Neural cell (in vitro differentiated cells): ENCODE results near the gene FRG2B. TPM values are rescaled to one million over a fixed set of nuclear protein-coding genes. Genes with fewer than 3 reads are reported as not detected.
"Not testable (repeated sequence)": the region's sequence is repeated elsewhere in the genome, so short reads cannot be mapped to it uniquely, and the experiment has no call there.

Experiments
- H2AFZ ChIP-seq: fragments of 200-600, 300-800 bp; sonication (generic), shearing (Covaris generic); 2 replicates; pipeline ENCODE4 v1.6.0; 2014; ENCODE audit warnings: low read depth, mild to moderate bottlenecking, antibody characterized with exemption, low read length, moderate library complexity
- H3F3A ChIP-seq: fragments of 200-600 bp; shearing (Covaris generic); 2 replicates; pipeline ENCODE4 v1.6.1; 2016; ENCODE audit warnings: mild to moderate bottlenecking, moderate library complexity, mixed read lengths, antibody characterized with exemption, low read length; ENCODE audit not compliant: insufficient read depth, poor library complexity, severe bottlenecking
- H3K27ac ChIP-seq: fragments of 200-600, 300-800 bp; sonication (generic), shearing (Covaris generic); 2 replicates; pipeline ENCODE4 v1.5.1; 2014; ENCODE audit warnings: mild to moderate bottlenecking, low read length, moderate library complexity
- H3K27me3 ChIP-seq: fragments of 300-800, 200-600 bp; sonication (generic), shearing (Covaris generic); 2 replicates; pipeline ENCODE4 v1.6.0; 2014; ENCODE audit warnings: mild to moderate bottlenecking, low read depth, low read length, moderate library complexity; ENCODE audit not compliant: insufficient read depth
- H3K36me3 ChIP-seq: fragments of 300-800, 200-600 bp; sonication (generic), shearing (Covaris generic); 2 replicates; pipeline ENCODE4 v1.5.1; 2014; ENCODE audit warnings: mild to moderate bottlenecking, antibody characterized with exemption, low read length, moderate library complexity; ENCODE audit not compliant: insufficient read depth
- H3K4me2 ChIP-seq: fragments of 300-800, 200-600 bp; sonication (generic), shearing (Covaris generic); 2 replicates; pipeline ENCODE4 v1.6.0; 2014; ENCODE audit warnings: mild to moderate bottlenecking, low read length
- H3K4me3 ChIP-seq: fragments of 300-800, 200-600 bp; sonication (generic), shearing (Covaris generic); 2 replicates; pipeline ENCODE4 v1.5.1; 2014; ENCODE audit warnings: mild to moderate bottlenecking, low read length, moderate library complexity
- H3K79me2 ChIP-seq: fragments of 200-600 bp; shearing (Covaris generic); replicated peaks from 2 replicates; pipeline ENCODE4 v1.6.0; 2014; ENCODE audit warnings: mild to moderate bottlenecking, low read length, moderate library complexity; ENCODE audit not compliant: insufficient read depth
- H3K9ac ChIP-seq: fragments of 300-800, 200-600 bp; sonication (generic), shearing (Covaris generic); 2 replicates; pipeline ENCODE4 v1.6.1; 2016; ENCODE audit warnings: mild to moderate bottlenecking, low read length, mixed read lengths
- H3K9me2 ChIP-seq: fragments of 200-600 bp; shearing (Covaris generic); 2 replicates; pipeline ENCODE4 v1.6.1; 2016; ENCODE audit warnings: mild to moderate bottlenecking, low read length, mixed read lengths; ENCODE audit not compliant: insufficient read depth
- H3K9me3 ChIP-seq: fragments of 200-600, 300-800 bp; sonication (generic), shearing (Covaris generic); 2 replicates; pipeline ENCODE4 v1.6.1; 2016; ENCODE audit warnings: mild to moderate bottlenecking, mixed run types, low read length, moderate library complexity, mixed read lengths
- H4K20me1 ChIP-seq: fragments of 200-600 bp; shearing (Covaris generic); 2 replicates; pipeline ENCODE4 v1.6.1; 2016; ENCODE audit warnings: mild to moderate bottlenecking, mixed run types; ENCODE audit not compliant: insufficient read depth
- CTCF ChIP-seq: fragments of 450-650 bp; IDR thresholded peaks from 2 replicates; pipeline ENCODE4 v1.5.1; 2014; ENCODE audit warnings: antibody characterized with exemption, mild to moderate bottlenecking, moderate library complexity; ENCODE audit not compliant: poor library complexity, severe bottlenecking
- EP300 ChIP-seq: fragments of 450-650 bp; conservative IDR thresholded peaks from 2 replicates; pipeline ENCODE4 v1.6.1; 2014; ENCODE audit warnings: antibody characterized with exemption, mild to moderate bottlenecking, moderate library complexity; ENCODE audit not compliant: poor library complexity, severe bottlenecking
- EZH2 ChIP-seq: fragments of 200-600, 300-800 bp; shearing (Covaris generic), sonication (generic); IDR thresholded peaks from 2 replicates; pipeline ENCODE4 v1.6.1; 2014; ENCODE audit warnings: antibody characterized with exemption, low read length, borderline replicate concordance, mild to moderate bottlenecking; ENCODE audit not compliant: insufficient read depth, poor library complexity, severe bottlenecking
- MXI1 ChIP-seq: fragments of 450-650 bp; conservative IDR thresholded peaks from 2 replicates; pipeline ENCODE4 v1.6.1; 2014; ENCODE audit warnings: antibody characterized with exemption, mild to moderate bottlenecking; ENCODE audit not compliant: poor library complexity, severe bottlenecking
- POLR2AphosphoS5 ChIP-seq: IDR thresholded peaks from 2 replicates; pipeline ENCODE4 v1.6.1; 2012
- RAD21 ChIP-seq: fragments of 450-650 bp; conservative IDR thresholded peaks from 2 replicates; pipeline ENCODE4 v1.6.1; 2014; ENCODE audit warnings: antibody characterized with exemption, mild to moderate bottlenecking, moderate library complexity
- REST ChIP-seq: IDR thresholded peaks from 2 replicates; pipeline ENCODE4 v1.6.1; 2012; ENCODE audit warnings: borderline replicate concordance
- SMC3 ChIP-seq: fragments of 450-650 bp; conservative IDR thresholded peaks from 2 replicates; pipeline ENCODE4 v1.6.1; 2014; ENCODE audit warnings: antibody characterized with exemption, mild to moderate bottlenecking, moderate library complexity; ENCODE audit not compliant: poor library complexity
- TAF1 ChIP-seq: IDR thresholded peaks from 2 replicates; pipeline ENCODE4 v1.6.1; 2012; ENCODE audit warnings: low read depth
- polyA plus RNA-seq: library from polyadenylated mRNA; depleted of rRNA; stranded (reverse); fragments of >200 nt; gene quantifications from 2 replicates; pipeline ENCODE4 v1.2.3, GENCODE V29; 2014

The FRG2B gene
- polyA plus RNA-seq, 1 donor from 2014 or later, result not detected

- H3K9me3 ChIP-seq, result peaks cover 3% of the 10 kb centered on the region
- no peaks in the 10 kb centered on the region for H3K79me2 ChIP-seq
- H3K4me3 ChIP-seq, result no peak overlapping the region
- H2AFZ ChIP-seq, result no peak overlapping the region
- H3K27ac ChIP-seq, result no peak overlapping the region
- H3K9ac ChIP-seq, result no peak overlapping the region
- no peaks in the 10 kb centered on the region for H3K36me3 ChIP-seq
- no peaks in the 10 kb centered on the region for H3K9me2 ChIP-seq
- H3F3A ChIP-seq, result no peaks in the 10 kb centered on the region
- no peaks in the 10 kb centered on the region for H3K27me3 ChIP-seq
- TF ChIP-seq TAF1 (no peak), REST (no peak), SMC3 (no peak), EP300 (no peak), RAD21 (no peak), EZH2 (no peak), POLR2AphosphoS5 (no peak), CTCF (no peak), MXI1 (no peak)
- no peak overlapping the region for H3K4me2 ChIP-seq
- H4K20me1 ChIP-seq, result no peaks in the 10 kb centered on the region
Observed at GRCh38 chr10:133611079-133611478, 15.5 kb downstream of the FRG2B start.

- no peaks in the 10 kb centered on the region for H3K9me3 ChIP-seq
- H3K27ac ChIP-seq, result no peak overlapping the region
- H3K27me3 ChIP-seq, result no peaks in the 10 kb centered on the region
- H3K9me2 ChIP-seq, result no peaks in the 10 kb centered on the region
- no peak overlapping the region for H3K9ac ChIP-seq
- no peak for TF ChIP-seq EP300
- TF ChIP-seq CTCF, result peak; percentile 68
- TF ChIP-seq MXI1, result no peak
- TF ChIP-seq SMC3, result peak; percentile 71
- TF ChIP-seq POLR2AphosphoS5, result no peak
- TF ChIP-seq RAD21, result peak; percentile 64
- no peak overlapping the region for H2AFZ ChIP-seq
- H3K4me2 ChIP-seq, result no peak overlapping the region
- H3F3A ChIP-seq, result no peaks in the 10 kb centered on the region
- H3K79me2 ChIP-seq, result no peaks in the 10 kb centered on the region
- no peaks in the 10 kb centered on the region for H4K20me1 ChIP-seq
- H3K36me3 ChIP-seq, result no peaks in the 10 kb centered on the region
- no peak overlapping the region for H3K4me3 ChIP-seq
Observed at GRCh38 chr10:133608855-133609254, 17.7 kb downstream of the FRG2B start.

- not testable (repeated sequence) for H4K20me1 ChIP-seq, H3K9me3 ChIP-seq, H2AFZ ChIP-seq, H3K36me3 ChIP-seq, H3K27ac ChIP-seq, H3K27me3 ChIP-seq, H3K79me2 ChIP-seq, H3K4me3 ChIP-seq, H3K9me2 ChIP-seq, H3K9ac ChIP-seq, H3F3A ChIP-seq, H3K4me2 ChIP-seq
Observed at GRCh38 chr10:133603434-133603833, 23.2 kb downstream of the FRG2B start.
